ENCODE results near the gene GRIK1.

GRCh38 chr21:29775462-29775861 is 164.3 kb downstream of the GRIK1 start:
- no peak for TF ChIP-seq CTCF (IDR thresholded peaks at IDR 0.05)
- no peak for TF ChIP-seq POLR2A (IDR thresholded peaks at IDR 0.05)
